ENCODE data around the gene CHRNA9.
A peak's percentile ranks its signal among the peaks of the same experiment; 100 is the strongest.
"Not testable (repeated sequence)": the region's sequence is repeated elsewhere in the genome, so short reads cannot be mapped to it uniquely, and the experiment has no call there.

Gene CHRNA9

GRCh38 chr4:40334591-40335524 lies at the start of gene CHRNA9:
CHRNA9 (plus strand) TSS chr4:40335333; CDS start chr4:40335468, 135 bp downstream.
- DNase-seq (ENCODE audit: low read depth) = no peak

DNA sequence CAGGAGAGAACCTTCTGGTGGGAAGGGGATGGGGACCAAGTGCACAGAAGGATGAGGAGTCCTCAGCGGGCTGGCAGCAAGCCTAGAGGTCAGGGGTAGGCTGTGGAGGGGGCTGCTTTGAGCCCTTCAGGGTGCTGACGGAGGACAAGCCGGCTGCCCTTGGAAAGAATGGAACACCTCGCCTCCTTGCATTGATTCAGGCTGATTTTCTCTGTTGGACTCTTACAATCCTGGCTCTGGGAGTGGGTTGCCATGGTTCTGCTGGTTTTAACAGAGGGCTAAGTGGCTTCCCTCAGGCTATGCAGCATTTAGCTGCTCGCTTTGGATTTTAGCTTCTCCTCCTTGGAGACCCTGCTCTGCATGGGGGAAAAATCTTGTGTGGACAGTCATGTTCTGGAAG lies 49.4 kb upstream of the CHRNA9 start:
- DNase-seq (ENCODE audit: low read depth) = no peak

DNA sequence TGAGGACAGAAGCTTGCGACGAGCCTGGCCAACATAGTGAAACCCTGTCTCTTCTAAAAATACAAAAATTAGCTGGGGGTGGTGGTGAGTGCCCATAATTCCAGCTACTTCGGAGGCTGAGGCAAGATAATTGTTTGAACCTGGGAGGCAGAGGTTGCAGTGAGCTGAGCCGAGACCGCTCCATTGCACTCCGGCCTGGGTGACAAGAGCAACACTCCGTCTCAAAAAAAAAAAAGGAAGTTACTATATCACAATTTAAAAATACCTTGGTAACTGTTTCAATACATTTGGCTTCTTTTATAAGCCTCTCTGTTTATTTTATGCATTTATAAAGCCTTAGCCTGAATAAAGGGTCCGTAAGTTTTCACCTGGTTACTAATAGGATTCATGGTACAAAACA lies 46.6 kb upstream of the CHRNA9 start:
- no peak for DNase-seq (ENCODE audit: low read depth)

DNA sequence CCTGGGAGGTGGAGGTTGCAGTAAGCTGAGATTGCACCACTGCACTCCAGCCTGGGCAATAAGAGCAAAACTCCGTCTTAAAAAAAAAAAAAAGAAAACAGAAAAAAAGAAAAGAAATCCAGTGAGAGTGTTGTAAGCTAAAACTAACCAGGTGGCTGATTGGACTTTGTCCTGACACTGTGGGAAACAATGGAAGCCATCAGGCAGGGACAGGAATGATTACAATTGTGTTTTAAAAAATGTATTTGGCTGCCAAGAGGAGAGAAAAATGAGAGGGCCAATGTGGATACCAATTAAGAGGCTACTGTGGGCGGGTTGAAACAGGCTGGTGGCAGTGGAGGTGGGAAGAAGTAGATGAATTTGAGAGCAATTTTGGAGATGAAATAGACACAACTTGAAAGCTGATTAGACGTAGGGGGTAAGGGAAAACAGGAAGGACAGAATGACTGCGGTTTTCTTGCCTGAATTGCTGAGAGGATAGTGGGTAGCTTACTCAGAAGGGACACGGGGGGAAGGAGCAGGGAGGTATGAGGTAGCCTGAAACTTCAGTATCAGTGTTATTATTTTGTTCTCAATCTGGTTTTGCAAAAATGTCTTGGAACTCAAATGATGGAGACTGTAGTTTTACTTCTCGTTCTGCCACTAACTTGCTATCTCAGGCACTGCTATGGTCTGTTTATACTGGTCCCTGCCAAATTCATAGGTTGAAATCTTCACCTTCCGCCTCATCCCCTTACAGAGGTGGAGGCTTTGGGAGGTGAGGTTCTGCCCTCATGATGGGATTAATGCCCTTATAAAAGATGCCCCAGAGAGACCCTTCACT lies 45.6 kb upstream of the CHRNA9 start:
- DNase-seq (ENCODE audit: low read depth) = no peak

DNA sequence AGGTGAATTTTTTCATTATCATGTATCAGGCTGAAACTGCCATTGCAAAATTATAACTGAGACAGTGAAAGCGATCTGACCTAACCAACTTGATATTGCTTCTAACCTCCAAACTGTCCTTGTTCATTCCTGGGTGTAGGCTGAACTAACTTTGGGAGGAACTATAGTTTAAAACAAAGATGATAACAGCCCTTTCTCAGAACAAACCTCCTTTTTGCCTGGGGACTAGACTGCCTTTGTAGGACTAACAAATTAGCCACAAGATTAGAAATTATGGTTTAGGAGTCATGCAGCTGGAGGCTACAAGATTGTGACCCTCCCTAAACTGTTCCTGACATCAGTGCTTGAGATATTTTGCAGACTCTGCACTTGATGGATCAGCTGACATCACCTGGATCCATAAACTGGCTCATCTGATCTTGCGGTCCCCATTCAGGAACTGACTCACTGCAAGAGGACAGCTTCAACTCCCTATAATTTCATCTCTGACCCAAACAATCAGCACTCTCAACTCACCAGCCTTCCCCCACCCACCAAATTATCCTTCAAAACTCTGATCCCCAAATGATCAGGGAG lies 44.4 kb upstream of the CHRNA9 start:
- DNase-seq (ENCODE audit: low read depth) = not testable (repeated sequence)

- peak; percentile 13 for DNase-seq (ENCODE audit: low read depth)
Measured at GRCh38 chr4:40292313-40292759, 42.8 kb upstream of the CHRNA9 start.

DNA sequence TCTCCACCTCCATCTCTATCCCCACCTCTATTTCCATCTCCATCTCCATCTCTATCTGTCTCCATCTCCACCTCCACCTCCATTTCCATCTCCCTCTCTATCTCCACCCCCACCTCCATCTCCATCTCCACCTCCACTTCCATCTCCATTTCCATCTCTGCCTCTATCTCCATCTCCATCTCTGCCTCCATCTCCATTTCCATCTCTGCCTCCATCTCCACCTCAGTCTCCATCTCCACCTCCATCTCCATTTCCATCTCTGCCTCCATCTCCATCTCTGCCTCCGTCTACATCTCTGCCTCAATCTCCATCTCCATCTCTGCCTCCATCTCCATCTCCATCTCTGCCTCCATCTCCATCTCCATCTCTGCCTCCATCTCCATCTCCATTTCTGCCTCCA lies 40.8 kb upstream of the CHRNA9 start:
- DNase-seq (ENCODE audit: low read depth) = no peak

- DNase-seq (ENCODE audit: low read depth) = not testable (repeated sequence)
Measured at GRCh38 chr4:40295030-40295429, 40.1 kb upstream of the CHRNA9 start.

DNA sequence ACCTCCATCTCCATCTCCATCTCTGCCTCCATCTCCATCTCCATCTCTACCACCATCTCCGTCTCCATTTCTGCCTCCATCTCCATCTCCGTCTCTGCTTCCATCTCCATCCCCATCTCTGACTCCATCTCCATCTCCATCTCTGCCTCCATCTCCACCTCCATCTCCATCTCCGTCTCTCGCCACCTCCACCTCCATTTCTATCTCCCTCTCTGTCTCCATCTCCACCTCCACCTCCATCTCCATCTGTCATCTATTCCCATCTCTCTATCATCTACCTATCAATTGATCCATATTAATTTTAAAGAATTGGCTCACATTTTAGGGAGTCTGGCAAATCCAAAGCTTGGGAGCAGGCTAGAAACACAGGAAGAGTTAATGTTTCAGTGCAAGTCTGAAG lies 39.6 kb upstream of the CHRNA9 start:
- no peak for DNase-seq (ENCODE audit: low read depth)

- DNase-seq (ENCODE audit: low read depth) = no peak
Measured at GRCh38 chr4:40299126-40299525, 36.0 kb upstream of the CHRNA9 start.

DNA sequence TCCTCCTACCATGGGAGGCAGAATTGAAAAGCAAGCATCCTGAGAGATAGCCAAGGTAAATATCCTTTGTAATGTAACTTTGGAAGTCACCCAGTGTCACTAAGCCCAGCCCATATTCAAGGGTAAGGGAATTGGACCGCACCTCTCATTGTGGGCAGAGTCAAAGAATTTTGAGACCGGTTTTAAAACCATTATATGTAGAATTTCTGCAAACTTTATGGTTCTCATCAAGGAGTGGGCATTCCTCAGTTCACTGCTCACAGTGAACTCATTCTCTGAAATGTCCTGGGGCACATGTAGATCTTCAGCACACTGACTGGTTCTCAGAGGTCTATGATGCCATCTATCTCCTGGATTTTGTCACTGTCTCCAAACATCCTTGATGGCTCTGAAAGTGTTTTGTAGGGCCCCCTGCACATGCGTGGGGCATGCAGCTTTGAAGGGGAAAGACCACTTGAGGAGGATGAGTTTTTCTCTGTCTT lies 35.3 kb upstream of the CHRNA9 start:
- DNase-seq (ENCODE audit: low read depth) = no peak

GRCh38 chr4:40300371-40301162 lies 34.6 kb upstream of the CHRNA9 start:
- no peak for DNase-seq (ENCODE audit: low read depth)

- DNase-seq (ENCODE audit: low read depth) = no peak
Measured at GRCh38 chr4:40301603-40302002, 33.5 kb upstream of the CHRNA9 start.

DNA sequence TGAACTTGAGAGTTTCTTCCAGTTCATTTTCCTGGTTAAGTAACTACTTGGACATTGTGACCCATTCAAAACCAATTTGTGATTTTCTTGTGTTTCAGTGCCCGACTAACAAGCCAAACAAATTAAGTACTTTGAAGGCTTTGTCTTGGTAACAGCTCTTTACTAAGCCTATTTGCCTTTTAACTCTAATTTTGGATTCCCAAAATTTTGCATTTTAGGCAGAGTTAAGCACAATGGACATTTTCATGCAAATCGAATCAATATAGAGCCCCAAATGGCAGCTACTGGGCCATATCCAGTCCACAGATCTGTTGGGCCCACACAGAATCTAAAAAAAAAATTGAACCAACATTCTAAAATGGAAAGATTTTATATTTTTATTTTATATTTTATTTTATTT lies 31.4 kb upstream of the CHRNA9 start:
- no peak for DNase-seq (ENCODE audit: low read depth)

GRCh38 chr4:40305328-40306170 lies 29.6 kb upstream of the CHRNA9 start:
- DNase-seq (ENCODE audit: low read depth) = no peak

DNA sequence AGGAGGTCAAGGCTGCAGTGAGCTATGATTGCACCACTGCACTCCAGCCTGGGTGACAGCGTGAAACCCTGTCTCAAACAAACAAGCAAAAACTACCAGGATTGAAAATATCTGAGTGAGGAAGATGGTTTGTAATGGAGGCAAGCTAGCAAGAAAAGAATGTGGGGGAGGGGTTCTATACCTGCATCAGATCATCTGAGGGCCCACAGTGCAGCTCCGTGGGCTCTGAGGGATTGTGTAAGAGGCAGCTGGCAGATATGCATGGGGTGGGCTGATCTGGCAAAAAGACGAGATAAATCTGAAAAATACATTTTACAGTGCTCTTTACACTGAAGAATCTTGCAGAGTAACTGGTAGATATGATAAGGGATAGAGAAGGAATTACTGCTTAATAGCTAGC lies 28.9 kb upstream of the CHRNA9 start:
- no peak for DNase-seq (ENCODE audit: low read depth)

DNA sequence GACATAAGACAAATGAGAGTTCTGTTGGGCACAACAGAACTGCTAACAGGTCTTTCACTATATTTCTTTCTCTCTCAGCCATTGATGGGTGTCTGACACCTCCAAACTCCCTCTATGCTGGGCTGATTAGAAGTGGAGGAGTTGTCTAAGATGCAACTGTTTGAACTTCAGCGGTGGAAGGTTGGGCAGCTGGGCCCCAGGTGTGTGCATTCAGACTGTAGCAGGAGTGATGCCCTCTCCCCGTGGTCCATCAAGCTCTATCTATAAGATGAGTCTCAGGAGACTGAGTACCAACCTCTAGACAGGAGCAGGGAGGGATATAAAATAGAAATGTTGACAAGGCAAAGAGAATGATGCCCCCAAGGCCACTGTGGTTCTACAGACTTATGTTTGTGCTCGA lies 28.2 kb upstream of the CHRNA9 start:
- no peak for DNase-seq (ENCODE audit: low read depth)

DNA sequence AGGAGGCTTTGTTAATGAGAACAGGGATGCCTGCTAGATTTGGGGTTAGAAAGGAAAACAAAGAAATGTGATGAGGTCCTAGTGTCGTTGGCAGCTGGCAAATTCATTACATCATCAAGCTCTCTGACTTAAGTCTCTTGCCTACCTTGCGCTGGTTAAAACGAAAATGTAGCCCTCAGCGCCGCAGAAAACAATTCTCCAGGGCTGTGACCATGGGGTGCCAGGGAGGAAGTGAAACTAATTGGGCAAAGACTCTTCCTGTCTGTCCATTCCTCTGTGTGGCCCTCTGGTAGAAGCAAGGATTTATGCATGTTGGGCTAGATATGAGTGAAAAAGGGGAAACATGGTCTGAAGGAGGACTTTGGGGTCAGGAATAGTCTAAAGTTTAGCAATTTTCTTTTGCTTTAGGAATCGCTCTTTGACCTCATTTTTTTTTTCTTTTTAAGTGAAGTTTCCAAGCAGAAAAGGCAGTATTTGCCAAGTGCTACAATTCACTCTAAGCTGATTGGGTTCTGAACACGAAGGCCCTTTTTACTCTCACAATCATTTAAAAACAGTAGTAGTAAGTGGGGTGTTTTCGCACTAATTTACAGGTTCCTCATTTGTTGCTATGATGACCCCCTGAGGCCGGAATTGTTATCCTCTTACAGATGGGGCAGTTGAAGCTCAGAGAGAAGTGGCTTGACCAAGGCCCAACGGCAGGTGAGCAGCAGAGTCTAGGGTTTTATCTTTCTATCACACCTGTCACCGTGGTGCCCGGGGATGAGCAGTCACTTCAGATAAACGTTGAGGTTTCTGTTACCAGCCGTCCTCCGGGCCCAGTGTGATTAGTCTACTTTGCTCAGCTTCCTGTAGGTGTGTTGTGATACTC lies 27.3 kb upstream of the CHRNA9 start:
- DNase-seq (ENCODE audit: low read depth) = no peak

DNA sequence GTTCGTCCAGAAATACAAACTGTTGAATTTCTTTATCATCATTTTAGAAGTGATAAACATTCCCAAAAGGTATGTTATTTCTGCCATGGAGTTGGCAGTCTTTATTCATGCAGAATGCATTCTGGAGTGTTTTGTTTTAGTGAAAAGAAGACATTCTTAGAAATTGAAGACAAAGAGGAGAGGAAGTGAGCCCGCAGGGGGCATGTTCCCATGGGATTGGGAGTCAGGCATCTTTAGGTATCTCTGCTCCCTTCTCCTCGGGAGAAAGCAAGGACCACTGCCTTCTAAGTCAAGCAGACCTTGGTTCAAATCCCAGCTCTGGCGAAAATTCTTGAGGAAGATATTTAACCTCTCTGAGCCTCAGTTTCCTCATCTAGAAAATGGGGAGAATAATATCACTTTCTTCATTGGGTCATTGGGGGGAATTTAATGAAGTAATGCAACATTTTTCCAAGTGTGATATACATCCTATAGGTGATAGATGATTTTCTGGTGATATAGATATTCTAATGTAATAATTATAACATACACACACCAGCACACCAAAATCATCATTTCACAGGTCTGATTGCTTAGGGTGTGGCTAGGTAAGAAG lies 26.5 kb upstream of the CHRNA9 start:
- no peak for DNase-seq (ENCODE audit: low read depth)

All from stromal cell of bone marrow (primary cell).